ENCODE measurements around the gene PHLDA2. TPM values are rescaled to one million over a fixed set of nuclear protein-coding genes. Genes with fewer than 3 reads are reported as not detected.

Gene PHLDA2
- total RNA-seq, 6 experiments from 2014 or later: 102 to 149 (median 125) TPM

DNA sequence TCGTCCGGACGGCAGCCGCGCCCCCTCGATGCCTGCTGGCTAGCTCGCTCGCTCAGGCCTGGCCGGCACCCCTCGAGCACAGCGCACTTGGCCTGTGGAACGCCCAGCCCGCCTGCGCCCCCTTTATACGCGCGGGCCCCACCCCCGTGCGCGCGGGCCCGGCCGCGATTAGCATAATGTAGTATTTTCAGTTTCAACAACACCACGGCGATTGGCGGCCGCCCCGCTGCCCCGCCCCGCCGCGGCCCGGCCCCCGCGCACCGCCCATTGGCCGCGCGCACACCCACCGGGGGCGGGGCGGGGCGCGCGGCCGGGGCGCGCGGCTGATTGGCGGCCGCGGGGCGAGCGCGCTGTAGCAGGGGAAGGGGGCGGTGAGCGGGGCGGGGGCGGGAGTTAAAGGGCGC is 43.5 kb downstream of the PHLDA2 start, which contains the start of gene CDKN1C:
Gene CDKN1C (minus strand): TSS at position 98 of the 404 bp plus-strand sequence. CDS start 319 bp downstream, outside the sequence.
- Mint-ChIP-seq H3K9me3 (no peaks in the 10 kb centered on the region), H3K27me3 (ENCODE audit: insufficient read depth) (peaks cover 23% of the 10 kb centered on the region), H3K4me3 (peak within 1 kb of the TSS; percentile 81), H3K36me3 (ENCODE audit: low read depth) (no peaks in the 10 kb centered on the region), H3K4me1 (ENCODE audit: low read depth) (no peaks in the 10 kb centered on the region), H3K27ac (no peak within 1 kb of the TSS)
- peak; percentile 32 for DNase-seq
- TF ChIP-seq, protein P1, sequence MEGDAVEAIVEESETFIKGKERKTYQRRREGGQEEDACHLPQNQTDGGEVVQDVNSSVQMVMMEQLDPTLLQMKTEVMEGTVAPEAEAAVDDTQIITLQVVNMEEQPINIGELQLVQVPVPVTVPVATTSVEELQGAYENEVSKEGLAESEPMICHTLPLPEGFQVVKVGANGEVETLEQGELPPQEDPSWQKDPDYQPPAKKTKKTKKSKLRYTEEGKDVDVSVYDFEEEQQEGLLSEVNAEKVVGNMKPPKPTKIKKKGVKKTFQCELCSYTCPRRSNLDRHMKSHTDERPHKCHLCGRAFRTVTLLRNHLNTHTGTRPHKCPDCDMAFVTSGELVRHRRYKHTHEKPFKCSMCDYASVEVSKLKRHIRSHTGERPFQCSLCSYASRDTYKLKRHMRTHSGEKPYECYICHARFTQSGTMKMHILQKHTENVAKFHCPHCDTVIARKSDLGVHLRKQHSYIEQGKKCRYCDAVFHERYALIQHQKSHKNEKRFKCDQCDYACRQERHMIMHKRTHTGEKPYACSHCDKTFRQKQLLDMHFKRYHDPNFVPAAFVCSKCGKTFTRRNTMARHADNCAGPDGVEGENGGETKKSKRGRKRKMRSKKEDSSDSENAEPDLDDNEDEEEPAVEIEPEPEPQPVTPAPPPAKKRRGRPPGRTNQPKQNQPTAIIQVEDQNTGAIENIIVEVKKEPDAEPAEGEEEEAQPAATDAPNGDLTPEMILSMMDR (IDR thresholded peaks at IDR 0.05): no peak

DNA sequence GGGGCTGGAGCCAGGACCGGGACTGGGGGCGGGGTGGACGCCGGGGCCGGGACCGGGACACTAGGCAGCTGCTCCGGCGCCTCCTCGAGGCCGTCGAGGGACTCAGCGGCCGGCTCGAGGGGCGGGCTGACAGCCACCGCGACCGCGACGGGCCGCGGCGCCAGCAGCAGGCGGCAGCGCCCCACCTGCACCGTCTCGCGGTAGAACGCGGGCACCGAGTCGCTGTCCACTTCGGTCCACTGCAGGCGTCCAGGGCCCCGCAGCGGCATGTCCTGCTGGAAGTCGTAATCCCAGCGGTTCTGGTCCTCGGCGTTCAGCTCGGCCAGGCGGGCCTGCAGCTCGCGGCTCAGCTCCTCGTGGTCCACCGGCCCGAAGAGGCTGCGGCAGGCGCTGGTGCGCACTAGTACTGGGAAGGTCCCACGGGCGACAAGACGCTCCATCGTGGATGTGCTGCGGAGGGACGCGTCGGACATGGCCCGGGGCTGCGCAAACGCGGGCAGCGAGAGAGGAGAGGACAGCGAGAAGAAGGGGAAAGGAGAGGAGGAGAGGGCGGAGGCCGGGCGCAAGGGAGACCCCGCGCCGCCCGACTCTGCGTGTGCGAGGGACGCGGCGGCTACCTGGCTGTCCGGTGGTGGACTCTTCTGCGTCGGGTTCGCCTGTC is 44.1 kb downstream of the PHLDA2 start:
- no peaks in the 10 kb centered on the region for H3K9me3 Mint-ChIP-seq
- H3K27me3 Mint-ChIP-seq (ENCODE audit: insufficient read depth): peaks cover 26% of the 10 kb centered on the region
- H3K27ac Mint-ChIP-seq: no peak overlapping the region
- H3K4me3 Mint-ChIP-seq: peak overlapping the region; percentile 81
- H3K36me3 Mint-ChIP-seq (ENCODE audit: low read depth): no peaks in the 10 kb centered on the region
- TF ChIP-seq, protein P1 (IDR thresholded peaks at IDR 0.05): no peak
- no peak for DNase-seq
- H3K4me1 Mint-ChIP-seq (ENCODE audit: low read depth): no peaks in the 10 kb centered on the region

DNA sequence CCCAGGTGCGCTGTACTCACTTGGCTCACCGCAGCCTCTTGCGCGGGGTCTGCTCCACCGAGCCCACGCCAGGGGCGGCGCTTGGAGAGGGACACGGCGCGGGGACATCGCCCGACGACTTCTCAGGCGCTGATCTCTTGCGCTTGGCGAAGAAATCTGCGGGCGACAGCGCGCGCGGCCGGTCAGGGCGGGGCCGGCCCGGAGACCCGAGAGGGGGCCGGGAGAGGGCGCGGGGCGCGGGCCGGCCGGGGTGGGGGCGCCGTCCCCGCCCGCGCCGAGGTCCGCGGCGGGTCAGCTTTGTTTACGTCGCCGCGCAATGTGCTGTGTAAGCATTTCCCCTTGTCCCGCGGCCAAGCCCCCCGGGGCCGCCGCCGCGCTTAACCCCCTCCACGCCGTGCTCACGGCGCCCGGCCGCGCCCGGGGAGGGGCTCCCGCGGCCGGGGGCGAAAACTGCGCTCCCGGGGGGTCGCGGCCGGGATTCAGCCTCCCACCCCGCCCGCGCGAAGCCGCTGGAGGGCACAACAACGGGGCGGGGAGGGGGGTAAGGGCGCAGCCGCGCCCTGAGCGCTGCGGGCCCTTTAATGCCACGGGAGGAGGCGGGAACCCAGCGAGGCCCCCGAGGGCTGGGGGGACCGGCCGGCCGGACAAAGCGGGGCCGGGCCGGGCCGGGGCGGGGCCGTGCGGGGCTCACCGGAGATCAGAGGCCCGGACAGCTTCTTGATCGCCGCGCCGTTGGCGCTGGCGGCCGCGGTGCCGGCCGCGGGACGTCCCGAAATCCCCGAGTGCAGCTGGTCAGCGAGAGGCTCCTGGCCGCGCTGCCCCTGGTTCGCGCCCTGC is 45.0 kb downstream of the PHLDA2 start:
- Mint-ChIP-seq H3K4me3 (no peak overlapping the region), H3K36me3 (ENCODE audit: low read depth) (no peaks in the 10 kb centered on the region), H3K27ac (no peak overlapping the region), H3K9me3 (no peaks in the 10 kb centered on the region), H3K27me3 (ENCODE audit: insufficient read depth) (peaks cover 34% of the 10 kb centered on the region), H3K4me1 (ENCODE audit: low read depth) (no peaks in the 10 kb centered on the region)
- no peak for DNase-seq
- TF ChIP-seq, protein P1 (IDR thresholded peaks at IDR 0.05): no peak

DNA sequence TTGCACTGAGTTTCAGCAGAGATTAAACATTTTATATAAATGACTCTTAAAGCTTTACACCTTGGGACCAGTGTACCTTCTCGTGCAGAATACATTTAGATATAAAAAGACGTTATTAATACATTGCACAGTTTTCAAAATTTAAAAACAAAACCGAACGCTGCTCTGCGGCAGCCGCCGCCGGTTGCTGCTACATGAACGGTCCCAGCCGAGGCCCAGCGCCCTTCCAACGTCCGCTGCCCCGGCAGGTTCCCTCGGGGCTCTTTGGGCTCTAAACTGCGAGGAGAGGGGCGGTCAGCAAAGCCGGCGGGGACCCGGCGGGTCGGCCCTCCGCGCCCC is 45.6 kb downstream of the PHLDA2 start:
- no peak overlapping the region for H3K27ac Mint-ChIP-seq
- no peak for DNase-seq
- 0 out of 2 replicates have a peak, but pooled peaks cover under 1% of the 10 kb centered on the region for H3K9me3 Mint-ChIP-seq
- no peaks in the 10 kb centered on the region for H3K36me3 Mint-ChIP-seq (ENCODE audit: low read depth)
- H3K4me1 Mint-ChIP-seq (ENCODE audit: low read depth): no peaks in the 10 kb centered on the region
- peaks cover 38% of the 10 kb centered on the region for H3K27me3 Mint-ChIP-seq (ENCODE audit: insufficient read depth)
- TF ChIP-seq, protein P1 (IDR thresholded peaks at IDR 0.05): no peak
- H3K4me3 Mint-ChIP-seq: no peak overlapping the region

DNA sequence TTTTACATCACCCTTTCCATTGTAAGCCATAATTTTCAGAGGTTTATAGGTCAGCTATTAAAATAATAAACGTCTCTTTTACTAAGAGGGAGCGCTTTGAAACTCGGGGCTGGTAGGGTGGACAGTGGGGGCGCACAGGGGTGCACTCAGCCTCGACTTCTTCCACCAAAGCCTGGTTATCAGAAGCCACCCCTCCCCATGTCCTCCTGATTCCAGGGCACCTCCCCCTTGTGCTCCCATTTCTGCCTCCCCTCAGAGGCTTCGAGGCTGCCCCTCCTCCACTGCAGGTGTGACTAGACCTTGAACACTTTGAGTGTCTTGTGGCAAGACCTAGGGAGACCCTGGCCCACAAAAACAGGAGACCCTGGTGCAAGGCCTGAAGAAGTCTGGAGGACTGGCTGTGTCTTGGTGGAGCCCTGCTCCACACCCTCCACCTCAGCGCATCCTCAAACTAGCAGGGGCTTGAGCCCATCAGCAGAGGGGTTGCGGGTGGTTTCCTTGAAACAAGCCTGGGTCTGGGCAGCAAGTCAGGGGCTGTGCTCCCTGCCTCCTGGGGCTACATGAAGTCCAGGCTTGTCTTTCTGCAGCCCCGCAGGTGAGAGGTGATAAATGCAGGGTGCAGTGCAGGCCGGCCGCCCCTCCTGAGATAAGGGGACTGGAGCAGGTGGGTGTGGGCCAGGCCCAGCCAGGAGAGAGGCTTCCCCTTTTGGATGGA is 46.7 kb downstream of the PHLDA2 start:
- no peak overlapping the region for H3K27ac Mint-ChIP-seq
- H3K27me3 Mint-ChIP-seq (ENCODE audit: insufficient read depth): peaks cover 43% of the 10 kb centered on the region
- 0 out of 2 replicates have a peak, but pooled peaks cover 3% of the 10 kb centered on the region for H3K9me3 Mint-ChIP-seq

More for the DNA sequence above, 46.7 kb downstream of the PHLDA2 start:
- Mint-ChIP-seq H3K4me1 (ENCODE audit: low read depth) (peaks cover 2% of the 10 kb centered on the region; the same call in 1 of the 2 replicates), H3K4me3 (no peak overlapping the region), H3K36me3 (ENCODE audit: low read depth) (no peaks in the 10 kb centered on the region)
- no peak for DNase-seq
- TF ChIP-seq, protein P1 (IDR thresholded peaks at IDR 0.05): no peak

Measured in HFFc6 (cell line).